ENCODE measurements around the gene AMH. TPM values are rescaled to one million over a fixed set of nuclear protein-coding genes. Genes with fewer than 3 reads are reported as not detected.

Gene AMH
- total RNA-seq, 1 experiment from 2014 or later, result 42.8 TPM

GRCh38 chr19:2254064-2254872 is 5.1 kb downstream of the AMH start:
- TF ChIP-seq POLR2A (IDR thresholded peaks at IDR 0.05; ENCODE audit: borderline replicate concordance, extremely low read depth, insufficient read depth, insufficient read length), result no peak
- Histone ChIP-seq H3K4me3 (replicated peaks in 1 of 2; ENCODE audit: low read depth in 1 of 2, low read length in 2 of 2) (no peak overlapping the region), H3K9me2 (ENCODE audit: insufficient read depth) (no peaks in the 10 kb centered on the region), H3K27me3 (ENCODE audit: insufficient read depth, low read length) (no peaks in the 10 kb centered on the region), H2AFZ (ENCODE audit: low read depth, low read length, poor library complexity, severe bottlenecking) (no peak overlapping the region), H3K27ac (ENCODE audit: low read depth, low read length) (no peak overlapping the region), H3K79me2 (ENCODE audit: insufficient read depth, low read length) (no peaks in the 10 kb centered on the region), H3K4me1 (ENCODE audit: control insufficient read depth in 1 of 2, insufficient read depth in 2 of 2, low read length in 2 of 2) (no peaks in the 10 kb centered on the region), H4K20me1 (ENCODE audit: insufficient read depth) (no peaks in the 10 kb centered on the region), H3K4me2 (ENCODE audit: low read length) (no peak overlapping the region), H3K9ac (ENCODE audit: low read length) (no peak overlapping the region), H3K9me3 (ENCODE audit: control insufficient read depth in 1 of 2, insufficient read depth in 1 of 2, low read depth in 1 of 2, low read length in 2 of 2) (no peaks in the 10 kb centered on the region), H3K36me3 (ENCODE audit: control insufficient read depth in 1 of 2, insufficient read depth in 2 of 2, low read length in 2 of 2) (no peaks in the 10 kb centered on the region)
- POLR2A ChIA-PET, result no interaction called here
- RAD21 ChIA-PET (ENCODE audit: low non-redundant PET in 1 of 2, low total read pairs in 2 of 2, uncharacterized antibody in 2 of 2, unreplicated experiment in 2 of 2), result no interaction called here
- no peak for DNase-seq (ENCODE audit: low read depth, low spot score)
- no peak for ATAC-seq
- no TSS peak for BruUV-seq (replicated peaks)
- intact Hi-C loops (cut with micrococcal nuclease), result no loop called here
- CTCF ChIA-PET, result no interaction called here

GRCh38 chr19:2255112-2255845 is 6.2 kb downstream of the AMH start:
- Histone ChIP-seq H3K9me2 (ENCODE audit: insufficient read depth) (no peaks in the 10 kb centered on the region), H4K20me1 (ENCODE audit: insufficient read depth) (no peaks in the 10 kb centered on the region), H3K9ac (ENCODE audit: low read length) (no peak overlapping the region), H3K27ac (ENCODE audit: low read depth, low read length) (no peak overlapping the region), H3K36me3 (ENCODE audit: control insufficient read depth in 1 of 2, insufficient read depth in 2 of 2, low read length in 2 of 2) (no peaks in the 10 kb centered on the region), H3K27me3 (ENCODE audit: insufficient read depth, low read length) (no peaks in the 10 kb centered on the region), H3K4me1 (ENCODE audit: control insufficient read depth in 1 of 2, insufficient read depth in 2 of 2, low read length in 2 of 2) (no peaks in the 10 kb centered on the region; a peak in 1 of 4 replicates), H3K4me2 (ENCODE audit: low read length) (no peak overlapping the region), H3K79me2 (ENCODE audit: insufficient read depth, low read length) (no peaks in the 10 kb centered on the region), H2AFZ (ENCODE audit: low read depth, low read length, poor library complexity, severe bottlenecking) (no peak overlapping the region), H3K4me3 (replicated peaks in 1 of 2; ENCODE audit: low read depth in 1 of 2, low read length in 2 of 2) (no peak overlapping the region), H3K9me3 (ENCODE audit: control insufficient read depth in 1 of 2, insufficient read depth in 1 of 2, low read depth in 1 of 2, low read length in 2 of 2) (no peaks in the 10 kb centered on the region)
- POLR2A ChIA-PET, result no interaction called here
- intact Hi-C loops (cut with micrococcal nuclease), result no loop called here
- CTCF ChIA-PET, result no interaction called here
- RAD21 ChIA-PET (ENCODE audit: low non-redundant PET in 1 of 2, low total read pairs in 2 of 2, uncharacterized antibody in 2 of 2, unreplicated experiment in 2 of 2), result no interaction called here
- ATAC-seq (no peak), DNase-seq (ENCODE audit: low read depth, low spot score) (no peak)
- BruUV-seq (replicated peaks), result no TSS peak
- TF ChIP-seq EGR1 (IDR thresholded peaks at IDR 0.05; ENCODE audit: low read depth) (no peak), SIN3A (IDR thresholded peaks at IDR 0.05; ENCODE audit: low read depth) (no peak), JUND (IDR thresholded peaks at IDR 0.05) (no peak), CEBPB (IDR thresholded peaks at IDR 0.05; ENCODE audit: low read depth) (no peak), ATF3 (IDR thresholded peaks at IDR 0.05) (no peak), REST (IDR thresholded peaks at IDR 0.05; ENCODE audit: low read depth) (no peak), ZNF274 (IDR thresholded peaks at IDR 0.05; ENCODE audit: low read depth, low read length) (no peak), POLR2AphosphoS5 (IDR thresholded peaks at IDR 0.05; ENCODE audit: low read depth, low read length) (no peak), CTCF (IDR thresholded peaks at IDR 0.05 in 2 of 3, conservative IDR thresholded peaks at IDR 0.05 in 1 of 3; ENCODE audit: borderline replicate concordance in 1 of 3, insufficient read depth in 1 of 3, low read depth in 2 of 3, low read length in 2 of 3) (no peak), ZFX (IDR thresholded peaks at IDR 0.05) (no peak), EZH2phosphoT487 (IDR thresholded peaks at IDR 0.05; ENCODE audit: borderline replicate concordance) (no peak), RAD21 (IDR thresholded peaks at IDR 0.05; ENCODE audit: low read depth) (no peak), POLR2A (IDR thresholded peaks at IDR 0.05; ENCODE audit: borderline replicate concordance, extremely low read depth, insufficient read depth, insufficient read length) (no peak), CBX3 (IDR thresholded peaks at IDR 0.05; ENCODE audit: low read depth) (no peak)

All from HCT116 (cell line).